ENCODE measurements around the gene GALNT6.

GALNT6 gene

DNA sequence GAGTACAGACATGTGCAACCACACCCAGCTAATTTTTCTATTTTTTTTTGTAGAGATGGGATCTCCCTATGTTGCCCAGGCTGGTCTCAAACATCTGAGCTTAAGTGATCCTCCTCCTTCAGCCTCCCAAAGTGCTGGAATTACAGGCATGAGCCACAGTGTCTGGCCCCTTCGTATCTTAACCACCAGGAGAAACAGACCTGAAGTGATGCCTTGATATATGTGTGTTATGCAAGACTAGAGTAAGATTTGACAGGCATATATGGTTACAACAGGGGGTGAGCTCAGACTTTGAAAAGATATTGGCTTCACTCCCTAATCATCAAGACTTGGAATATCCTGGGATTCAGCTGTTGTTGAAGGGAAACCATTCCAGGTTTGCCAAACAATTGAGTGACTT is 10.7 kb upstream of the GALNT6 start:
- H3K27me3 ChIP-seq (ENCODE audit: insufficient read depth, low read length): no peaks in the 10 kb centered on the region; the same call in 1 of the 2 replicates
- no peaks in the 10 kb centered on the region for H3F3A ChIP-seq (ENCODE audit: insufficient read depth, low read length)
- no peak overlapping the region for H3K27ac ChIP-seq (ENCODE audit: low read depth, low read length, poor library complexity, severe bottlenecking)
- H2AFZ ChIP-seq (ENCODE audit: low read length): no peak overlapping the region
- no peak overlapping the region for H3K4me2 ChIP-seq (ENCODE audit: low read length)
- no peaks in the 10 kb centered on the region for H3K9me2 ChIP-seq (ENCODE audit: low read depth, low read length)
- H3K9ac ChIP-seq (ENCODE audit: low read length): no peak overlapping the region
- no peaks in the 10 kb centered on the region for H3K4me1 ChIP-seq (ENCODE audit: insufficient read depth, low read length, severe bottlenecking)
- no peaks in the 10 kb centered on the region for H3K36me3 ChIP-seq (ENCODE audit: insufficient read depth, low read length)
- no peaks in the 10 kb centered on the region for H3K9me3 ChIP-seq (ENCODE audit: low read length)
- TF ChIP-seq, protein P1, sequence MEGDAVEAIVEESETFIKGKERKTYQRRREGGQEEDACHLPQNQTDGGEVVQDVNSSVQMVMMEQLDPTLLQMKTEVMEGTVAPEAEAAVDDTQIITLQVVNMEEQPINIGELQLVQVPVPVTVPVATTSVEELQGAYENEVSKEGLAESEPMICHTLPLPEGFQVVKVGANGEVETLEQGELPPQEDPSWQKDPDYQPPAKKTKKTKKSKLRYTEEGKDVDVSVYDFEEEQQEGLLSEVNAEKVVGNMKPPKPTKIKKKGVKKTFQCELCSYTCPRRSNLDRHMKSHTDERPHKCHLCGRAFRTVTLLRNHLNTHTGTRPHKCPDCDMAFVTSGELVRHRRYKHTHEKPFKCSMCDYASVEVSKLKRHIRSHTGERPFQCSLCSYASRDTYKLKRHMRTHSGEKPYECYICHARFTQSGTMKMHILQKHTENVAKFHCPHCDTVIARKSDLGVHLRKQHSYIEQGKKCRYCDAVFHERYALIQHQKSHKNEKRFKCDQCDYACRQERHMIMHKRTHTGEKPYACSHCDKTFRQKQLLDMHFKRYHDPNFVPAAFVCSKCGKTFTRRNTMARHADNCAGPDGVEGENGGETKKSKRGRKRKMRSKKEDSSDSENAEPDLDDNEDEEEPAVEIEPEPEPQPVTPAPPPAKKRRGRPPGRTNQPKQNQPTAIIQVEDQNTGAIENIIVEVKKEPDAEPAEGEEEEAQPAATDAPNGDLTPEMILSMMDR (IDR thresholded peaks at IDR 0.05; ENCODE audit: low read length): no peak
- TF ChIP-seq EZH2 (IDR thresholded peaks at IDR 0.05; ENCODE audit: borderline replicate concordance, low read length): no peak
- H3K79me2 ChIP-seq (ENCODE audit: insufficient read depth, low read length): no peaks in the 10 kb centered on the region
- no peak overlapping the region for H3K4me3 ChIP-seq (ENCODE audit: low read depth, low read length, poor library complexity, severe bottlenecking)
- no peaks in the 10 kb centered on the region for H4K20me1 ChIP-seq (ENCODE audit: insufficient read depth, low read length)

DNA sequence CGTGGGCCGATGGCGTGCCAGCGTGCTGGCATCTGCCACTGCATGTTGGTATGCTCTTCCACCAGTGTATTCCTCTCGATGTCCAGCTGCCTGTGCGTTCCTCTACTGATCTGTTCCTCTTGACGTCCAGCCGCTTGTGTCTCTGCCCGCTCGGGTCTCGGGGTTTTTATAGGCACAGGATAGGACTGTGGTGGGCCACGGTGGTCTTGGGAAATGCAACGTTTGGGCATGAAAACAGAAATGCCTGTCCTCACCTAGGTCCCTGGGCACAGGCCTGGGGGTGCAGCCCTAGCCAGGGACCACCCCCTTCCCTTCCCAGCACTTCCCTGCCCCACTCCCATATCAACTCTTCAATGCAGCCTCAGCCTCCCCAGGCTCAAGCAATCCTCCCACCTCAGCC is 10.3 kb upstream of the GALNT6 start:
- no peak overlapping the region for H2AFZ ChIP-seq (ENCODE audit: low read length)

DNA sequence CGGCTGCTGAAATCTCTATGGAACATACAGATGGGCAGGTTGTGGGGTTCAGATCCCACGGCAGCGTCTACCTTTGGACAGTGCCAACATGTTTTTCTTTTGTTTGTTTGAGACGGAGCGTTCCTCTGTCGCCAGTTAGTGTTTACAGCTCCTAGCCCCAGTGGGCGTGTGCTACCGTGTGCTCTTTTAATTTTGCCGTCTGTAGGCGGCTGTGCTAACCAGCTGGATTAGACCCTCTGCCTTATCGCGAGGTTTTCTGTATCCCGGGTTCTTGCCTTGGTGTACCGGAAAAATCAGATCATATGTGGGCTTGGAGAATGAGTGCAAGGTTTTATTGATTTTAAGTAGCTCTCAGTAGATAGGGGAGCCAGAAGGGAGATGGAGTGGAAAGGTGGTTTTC is 9.8 kb upstream of the GALNT6 start:
- Histone ChIP-seq H4K20me1 (ENCODE audit: insufficient read depth, low read length) (no peaks in the 10 kb centered on the region), H3K4me1 (ENCODE audit: insufficient read depth, low read length, severe bottlenecking) (no peaks in the 10 kb centered on the region), H3K9ac (ENCODE audit: low read length) (no peak overlapping the region), H3K36me3 (ENCODE audit: insufficient read depth, low read length) (no peaks in the 10 kb centered on the region), H3K79me2 (ENCODE audit: insufficient read depth, low read length) (no peaks in the 10 kb centered on the region), H3K9me3 (ENCODE audit: low read length) (no peaks in the 10 kb centered on the region), H3F3A (ENCODE audit: insufficient read depth, low read length) (no peaks in the 10 kb centered on the region), H3K27me3 (ENCODE audit: insufficient read depth, low read length) (no peaks in the 10 kb centered on the region; the same call in 1 of the 2 replicates), H3K4me3 (ENCODE audit: low read depth, low read length, poor library complexity, severe bottlenecking) (no peak overlapping the region), H3K27ac (ENCODE audit: low read depth, low read length, poor library complexity, severe bottlenecking) (no peak overlapping the region), H3K9me2 (ENCODE audit: low read depth, low read length) (no peaks in the 10 kb centered on the region), H3K4me2 (ENCODE audit: low read length) (no peak overlapping the region), H2AFZ (ENCODE audit: low read length) (no peak overlapping the region)
- TF ChIP-seq, protein P1 (IDR thresholded peaks at IDR 0.05; ENCODE audit: low read length): no peak
- TF ChIP-seq EZH2 (IDR thresholded peaks at IDR 0.05; ENCODE audit: borderline replicate concordance, low read length): no peak

More for the DNA sequence above, 10.3 kb upstream of the GALNT6 start:
- Histone ChIP-seq H3K79me2 (ENCODE audit: insufficient read depth, low read length) (no peaks in the 10 kb centered on the region), H3K9me3 (ENCODE audit: low read length) (no peaks in the 10 kb centered on the region), H3K4me3 (ENCODE audit: low read depth, low read length, poor library complexity, severe bottlenecking) (no peak overlapping the region), H3K9me2 (ENCODE audit: low read depth, low read length) (no peaks in the 10 kb centered on the region), H4K20me1 (ENCODE audit: insufficient read depth, low read length) (no peaks in the 10 kb centered on the region), H3F3A (ENCODE audit: insufficient read depth, low read length) (no peaks in the 10 kb centered on the region), H3K27me3 (ENCODE audit: insufficient read depth, low read length) (no peaks in the 10 kb centered on the region; the same call in 1 of the 2 replicates), H3K4me1 (ENCODE audit: insufficient read depth, low read length, severe bottlenecking) (no peaks in the 10 kb centered on the region), H3K36me3 (ENCODE audit: insufficient read depth, low read length) (no peaks in the 10 kb centered on the region), H3K27ac (ENCODE audit: low read depth, low read length, poor library complexity, severe bottlenecking) (no peak overlapping the region), H3K4me2 (ENCODE audit: low read length) (no peak overlapping the region), H3K9ac (ENCODE audit: low read length) (no peak overlapping the region)
- TF ChIP-seq EZH2 (IDR thresholded peaks at IDR 0.05; ENCODE audit: borderline replicate concordance, low read length): no peak
- TF ChIP-seq, protein P1 (IDR thresholded peaks at IDR 0.05; ENCODE audit: low read length): no peak

All from OCI-LY1 (cell line).